Measurements from ENCODE around the gene KCNQ1.

- TF ChIP-seq POLR2AphosphoS5 (IDR thresholded peaks at IDR 0.05; ENCODE audit: low read depth, low read length), result no peak
- TF ChIP-seq POLR2A (IDR thresholded peaks at IDR 0.05; ENCODE audit: low read depth, low read length), result no peak
- no peak for TF ChIP-seq TAF1 (IDR thresholded peaks at IDR 0.05; ENCODE audit: low read depth, low read length)
- TF ChIP-seq SPI1 (IDR thresholded peaks at IDR 0.05; ENCODE audit: low read depth, low read length), result no peak
Observed at GRCh38 chr11:2709429-2709828, 264.6 kb downstream of the KCNQ1 start.

Measured in GM12891 (cell line).